IMR-90 (cell line): Measurements from ENCODE around the gene BRAT1. TPM values are rescaled to one million over a fixed set of nuclear protein-coding genes. Genes with fewer than 3 reads are reported as not detected.

ENCODE experiments used
- ATAC-seq: fragments of 200-7000 bp; cut with Tn5 transposase; 2 replicates; pipeline ENCODE4 v1.9.1; 2020; ENCODE audit warnings: low read depth, mild to moderate bottlenecking, moderate library complexity
- BruUV-seq: library from RNA; stranded (reverse); fragments of 400-500 nt; replicated peaks from 2 replicates; lab custom pipeline; 2021; lab: Mats Ljungman, UMichigan
- CTCF ChIA-PET: fragments of 300-600 bp; formaldehyde crosslinking; extraction: SDS; loops from one replicate; lab custom pipeline; 2021; ENCODE audit warnings: antibody characterized with exemption; lab: Yijun Ruan, JAX
- POLR2A ChIA-PET: fragments of 300-600 bp; sonication (Branson Sonifier 250); formaldehyde crosslinking; loops from one replicate; lab custom pipeline; 2022; ENCODE audit warnings: antibody characterized with exemption; ENCODE audit not compliant: unreplicated experiment; lab: Charles Lee
- DNase-seq: peaks from one replicate; pipeline ENCODE4 v3.0.0; 2013
- H2AFZ ChIP-seq: replicated peaks from 2 replicates; pipeline ENCODE3; 2013; ENCODE audit warnings: low read length, mild to moderate bottlenecking; ENCODE audit not compliant: poor library complexity
- H2AK5ac ChIP-seq: 2 replicates; pipeline ENCODE4 v1.6.1; 2013; ENCODE audit warnings: low read depth, low read length, inconsistent platforms
- H2AK9ac ChIP-seq: replicated peaks from 2 replicates; pipeline ENCODE3; 2013; ENCODE audit warnings: mild to moderate bottlenecking, low read depth, low read length, moderate library complexity; ENCODE audit not compliant: poor library complexity
- H2BK120ac ChIP-seq: 2 replicates; pipeline ENCODE4 v1.6.1; 2013; ENCODE audit warnings: low read depth, low read length, inconsistent platforms
- H2BK15ac ChIP-seq: 3 replicates; pipeline ENCODE4 v1.6.1; 2013; ENCODE audit warnings: low read depth, low read length, inconsistent platforms
- H2BK20ac ChIP-seq: 2 replicates; pipeline ENCODE4 v1.6.1; 2013; ENCODE audit warnings: low read depth, mild to moderate bottlenecking, inconsistent platforms, low read length, moderate library complexity
- H2BK5ac ChIP-seq: 2 replicates; pipeline ENCODE4 v1.6.1; 2013; ENCODE audit warnings: mild to moderate bottlenecking, low read depth, low read length, inconsistent platforms; ENCODE audit not compliant: poor library complexity, severe bottlenecking
- H3K14ac ChIP-seq: replicated peaks from 2 replicates; pipeline ENCODE4 v1.6.1; 2013; ENCODE audit warnings: low read depth, low read length, inconsistent platforms
- H3K18ac ChIP-seq: 2 replicates; pipeline ENCODE4 v1.6.1; 2013; ENCODE audit warnings: low read depth, low read length, control low read depth
- H3K23ac ChIP-seq: 2 replicates; pipeline ENCODE4 v1.6.1; 2013; ENCODE audit warnings: low read depth, low read length, inconsistent platforms
- H3K27ac ChIP-seq: 2 replicates; pipeline ENCODE4 v1.5.1; 2013; ENCODE audit warnings: mild to moderate bottlenecking, control low read depth, low read length; ENCODE audit not compliant: insufficient read depth
- H3K27me3 ChIP-seq: 2 replicates; pipeline ENCODE4 v1.6.1; 2013; ENCODE audit warnings: low read length; ENCODE audit not compliant: control insufficient read depth, insufficient read depth
- H3K36me3 ChIP-seq: 2 replicates; pipeline ENCODE4 v1.6.1; 2013; ENCODE audit warnings: low read length, mixed read lengths; ENCODE audit not compliant: control insufficient read depth, insufficient read depth
- H3K4ac ChIP-seq: 2 replicates; pipeline ENCODE4 v1.6.1; 2013; ENCODE audit warnings: low read depth, low read length, inconsistent platforms
- H3K4me1 ChIP-seq: 2 replicates; pipeline ENCODE4 v1.6.1; 2013; ENCODE audit warnings: low read length, mixed read lengths; ENCODE audit not compliant: control insufficient read depth, insufficient read depth
- H3K4me2 ChIP-seq: 2 replicates; pipeline ENCODE4 v1.6.1; 2013; ENCODE audit warnings: low read depth, mild to moderate bottlenecking, control low read depth, low read length, moderate library complexity
- H3K4me3 ChIP-seq: 2 replicates; pipeline ENCODE4 v1.5.1; 2013; ENCODE audit warnings: low read depth, mild to moderate bottlenecking, control low read depth, low read length, moderate library complexity; ENCODE audit not compliant: insufficient read depth
- H3K56ac ChIP-seq: 2 replicates; pipeline ENCODE4 v1.6.1; 2013; ENCODE audit warnings: low read length, inconsistent platforms; ENCODE audit not compliant: insufficient read depth; ENCODE audit errors: extremely low read depth
- H3K79me1 ChIP-seq, 2 experiments: 2 replicates each; pipeline ENCODE4 v1.6.1; 2013; ENCODE audit warnings: low read length in 2 of 2, inconsistent platforms in 1 of 2, low read depth in 1 of 2
- H3K9ac ChIP-seq: 2 replicates; pipeline ENCODE4 v1.6.1; 2013; ENCODE audit warnings: low read depth, low read length, control low read depth
- H3K9me1 ChIP-seq: 2 replicates; pipeline ENCODE4 v1.6.1; 2013; ENCODE audit warnings: low read length, inconsistent platforms; ENCODE audit not compliant: insufficient read depth
- H3K9me3 ChIP-seq: 2 replicates; pipeline ENCODE4 v1.6.1; 2013; ENCODE audit warnings: low read length; ENCODE audit not compliant: control insufficient read depth, insufficient read depth
- H4K20me1 ChIP-seq: 2 replicates; pipeline ENCODE4 v1.6.1; 2013; ENCODE audit warnings: low read length, inconsistent platforms; ENCODE audit not compliant: insufficient read depth
- H4K5ac ChIP-seq: 2 replicates; pipeline ENCODE4 v1.6.1; 2013; ENCODE audit warnings: mild to moderate bottlenecking, low read depth, low read length, control low read depth
- H4K8ac ChIP-seq, 2 experiments: 2 replicates each; pipeline ENCODE4 v1.6.1; 2013; ENCODE audit warnings: low read depth in 2 of 2, low read length in 2 of 2, control low read depth in 1 of 2, inconsistent platforms in 1 of 2
- H4K91ac ChIP-seq: 2 replicates; pipeline ENCODE4 v1.6.1; 2013; ENCODE audit warnings: low read depth, low read length, inconsistent platforms; ENCODE audit not compliant: insufficient read depth
- BHLHE40 ChIP-seq: fragments of 150-350 bp; IDR thresholded peaks from 2 replicates; pipeline ENCODE4 v1.6.1; 2016; ENCODE audit warnings: mild to moderate bottlenecking, low read depth, low read length
- CHD1 ChIP-seq: IDR thresholded peaks from 2 replicates; pipeline ENCODE4 v1.6.1; 2012; ENCODE audit warnings: low read depth, low read length, improper control_type of control experiment
- CTCF ChIP-seq: conservative IDR thresholded peaks from 2 replicates; pipeline ENCODE4 v1.5.1; 2012; ENCODE audit warnings: mild to moderate bottlenecking, low read depth, low read length, improper control_type of control experiment
- FOS ChIP-seq: fragments of 150-350 bp; IDR thresholded peaks from 2 replicates; pipeline ENCODE4 v1.6.1; 2016; ENCODE audit warnings: low read depth, low read length
- MAFK ChIP-seq: IDR thresholded peaks from 2 replicates; pipeline ENCODE4 v1.6.1; 2012; ENCODE audit warnings: low read depth, low read length, improper control_type of control experiment
- MAZ ChIP-seq: IDR thresholded peaks from 2 replicates; pipeline ENCODE4 v1.6.1; 2012; ENCODE audit warnings: low read depth, mild to moderate bottlenecking, low read length, improper control_type of control experiment, moderate library complexity, borderline replicate concordance
- MXI1 ChIP-seq: IDR thresholded peaks from 2 replicates; pipeline ENCODE4 v1.6.1; 2012; ENCODE audit warnings: low read depth, mild to moderate bottlenecking, low read length, moderate library complexity, borderline replicate concordance
- POLR2A ChIP-seq: IDR thresholded peaks from 2 replicates; pipeline ENCODE4 v1.6.1; 2012; ENCODE audit warnings: mild to moderate bottlenecking, low read depth, low read length
- RCOR1 ChIP-seq: IDR thresholded peaks from 2 replicates; pipeline ENCODE4 v1.6.1; 2012; ENCODE audit warnings: mild to moderate bottlenecking, low read length, improper control_type of control experiment; ENCODE audit not compliant: insufficient replicate concordance
- SMC3 ChIP-seq: fragments of 150-350 bp; IDR thresholded peaks from 2 replicates; pipeline ENCODE4 v1.6.1; 2016; ENCODE audit warnings: low read depth, mild to moderate bottlenecking, antibody characterized with exemption, low read length, moderate library complexity
- WGBS, 2 experiments: methylation state at CpG; one replicate each; pipeline versions ENCODE4 v1.1.5 to v1.1.7; 2013; ENCODE audit warnings: missing lambda C conversion rate in 2 of 2; ENCODE audit not compliant: insufficient read length in 1 of 2; ENCODE audit errors: extremely low coverage in 2 of 2; 5-methylcytosine and 5-hydroxymethylcytosine counted together
- dilution Hi-C: fragments of 300-500 bp; cut with HindIII; formaldehyde crosslinking; loops from one replicate; pipeline ENCODE4 v1.14.3; 2018; ENCODE audit warnings: low sequenced_read_pairs; ENCODE audit not compliant: unreplicated experiment
- in situ Hi-C: fragments of 300-500 bp; cut with MboI; formaldehyde crosslinking; loops from 3 replicates; pipeline ENCODE4 v1.14.3; 2019; ENCODE audit warnings: low sequenced_read_pairs, inconsistent platforms, mixed read lengths
- intact Hi-C: fragments of 100-400 bp; cut with micrococcal nuclease; formaldehyde crosslinking; loops from 2 replicates; pipeline ENCODE4 v1.10.0; 2022
- polyA plus RNA-seq, 3 experiments: library from polyadenylated mRNA; depleted of rRNA; stranded (reverse); fragments of >200 nt; gene quantifications; 2 replicates each; pipeline ENCODE4 v1.2.3, GENCODE V29; 2012; ENCODE audit warnings: low replicate concordance in 1 of 3
- total RNA-seq: library from RNA; depleted of rRNA; stranded (reverse); fragments of >200 nt; gene quantifications from 2 replicates; pipeline ENCODE4 v1.2.3, GENCODE V29; 2012
- TF ChIP-seq, protein P1 (sequence below): fragments of 150-350 bp; IDR thresholded peaks from 2 replicates; pipeline ENCODE4 v1.6.1; 2016; ENCODE audit warnings: low read depth, mild to moderate bottlenecking, low read length, moderate library complexity, borderline replicate concordance
- TF ChIP-seq, protein P2 (sequence below): fragments of 150-350 bp; IDR thresholded peaks from 2 replicates; pipeline ENCODE4 v1.6.1; 2017; ENCODE audit warnings: mild to moderate bottlenecking, antibody characterized with exemption, low read length, low read depth

BRAT1 gene
- total and polyA plus RNA-seq, 2 of the 4 experiments (the other 2 are of a cell fraction), result 6.8 to 21.9 TPM

GRCh38 chr7:2546776-2547586, 8.3 kb downstream of the BRAT1 start:
- no peak overlapping the region for H2AK5ac ChIP-seq
- WGBS, 2 experiments, result 100% methylated on average over 13 of the region's 31 CpGs; no CpG with 5 or more reads in 1 of the 2 experiments
- H4K20me1 ChIP-seq, result no peaks in the 10 kb centered on the region; the same call in none of the 2 replicates
- dilution Hi-C loops, result no loop called here
- H4K8ac ChIP-seq, result no peak overlapping the region
- no peak overlapping the region for H3K18ac ChIP-seq
- H3K14ac ChIP-seq, result no peak overlapping the region
- peaks cover 4 to 9% of the 10 kb centered on the region in 2 experiments; a peak in 2 of 4 replicates for H3K79me1 ChIP-seq
- ChIA-PET POLR2A (no interaction called here), CTCF (no interaction called here)
- no peak for TF ChIP-seq SMC3
- TF ChIP-seq, protein P1, sequence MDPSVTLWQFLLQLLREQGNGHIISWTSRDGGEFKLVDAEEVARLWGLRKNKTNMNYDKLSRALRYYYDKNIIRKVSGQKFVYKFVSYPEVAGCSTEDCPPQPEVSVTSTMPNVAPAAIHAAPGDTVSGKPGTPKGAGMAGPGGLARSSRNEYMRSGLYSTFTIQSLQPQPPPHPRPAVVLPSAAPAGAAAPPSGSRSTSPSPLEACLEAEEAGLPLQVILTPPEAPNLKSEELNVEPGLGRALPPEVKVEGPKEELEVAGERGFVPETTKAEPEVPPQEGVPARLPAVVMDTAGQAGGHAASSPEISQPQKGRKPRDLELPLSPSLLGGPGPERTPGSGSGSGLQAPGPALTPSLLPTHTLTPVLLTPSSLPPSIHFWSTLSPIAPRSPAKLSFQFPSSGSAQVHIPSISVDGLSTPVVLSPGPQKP, result no peak
- TF ChIP-seq, protein P2, sequence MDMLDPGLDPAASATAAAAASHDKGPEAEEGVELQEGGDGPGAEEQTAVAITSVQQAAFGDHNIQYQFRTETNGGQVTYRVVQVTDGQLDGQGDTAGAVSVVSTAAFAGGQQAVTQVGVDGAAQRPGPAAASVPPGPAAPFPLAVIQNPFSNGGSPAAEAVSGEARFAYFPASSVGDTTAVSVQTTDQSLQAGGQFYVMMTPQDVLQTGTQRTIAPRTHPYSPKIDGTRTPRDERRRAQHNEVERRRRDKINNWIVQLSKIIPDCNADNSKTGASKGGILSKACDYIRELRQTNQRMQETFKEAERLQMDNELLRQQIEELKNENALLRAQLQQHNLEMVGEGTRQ, result no peak
- TF ChIP-seq FOS, result no peak
- no peak for TF ChIP-seq RCOR1
- no peak for TF ChIP-seq CTCF
- no peak for TF ChIP-seq POLR2A
- TF ChIP-seq BHLHE40, result no peak
- TF ChIP-seq MXI1, result no peak
- no peak for TF ChIP-seq MAFK
- TF ChIP-seq MAZ, result no peak
- no peak for TF ChIP-seq CHD1
- no peak overlapping the region for H4K91ac ChIP-seq
- peaks cover 42% of the 10 kb centered on the region for H3K36me3 ChIP-seq
- H2BK5ac ChIP-seq, result no peak overlapping the region
- H2BK120ac ChIP-seq, result no peak overlapping the region
- no peaks in the 10 kb centered on the region for H3K9me3 ChIP-seq
- no peaks in the 10 kb centered on the region; the same call in 1 of the 2 replicates for H3K9me1 ChIP-seq
- H3K56ac ChIP-seq, result no peak overlapping the region
- no peak overlapping the region for H3K4me3 ChIP-seq
- H3K27me3 ChIP-seq, result no peaks in the 10 kb centered on the region
- no peak overlapping the region for H2BK15ac ChIP-seq
- H2AK9ac ChIP-seq, result no peak overlapping the region
- H3K4me1 ChIP-seq, result no peaks in the 10 kb centered on the region
- in situ Hi-C loops, result no loop called here
- BruUV-seq, result no TSS peak
- H3K4ac ChIP-seq, result no peak overlapping the region
- H3K9ac ChIP-seq, result no peak overlapping the region
- no peak overlapping the region for H3K4me2 ChIP-seq
- no peak overlapping the region for H2BK20ac ChIP-seq
- no peak overlapping the region for H2AFZ ChIP-seq
- no peak for DNase-seq
- H4K5ac ChIP-seq, result no peak overlapping the region
- intact Hi-C loops, result no loop called here
- H3K27ac ChIP-seq, result no peak overlapping the region
- no peak overlapping the region for H3K23ac ChIP-seq
- ATAC-seq, result no peak
